NCI-H446 treated with DMSO at 0.1 percent for 48 hours (cell line): Measurements from ENCODE around the gene TAPBPL.

Experiments
- DNase-seq: peaks from one replicate; lab custom pipeline; 2025; lab: John Stamatoyannopoulos, UW

The TAPBPL gene

DNA sequence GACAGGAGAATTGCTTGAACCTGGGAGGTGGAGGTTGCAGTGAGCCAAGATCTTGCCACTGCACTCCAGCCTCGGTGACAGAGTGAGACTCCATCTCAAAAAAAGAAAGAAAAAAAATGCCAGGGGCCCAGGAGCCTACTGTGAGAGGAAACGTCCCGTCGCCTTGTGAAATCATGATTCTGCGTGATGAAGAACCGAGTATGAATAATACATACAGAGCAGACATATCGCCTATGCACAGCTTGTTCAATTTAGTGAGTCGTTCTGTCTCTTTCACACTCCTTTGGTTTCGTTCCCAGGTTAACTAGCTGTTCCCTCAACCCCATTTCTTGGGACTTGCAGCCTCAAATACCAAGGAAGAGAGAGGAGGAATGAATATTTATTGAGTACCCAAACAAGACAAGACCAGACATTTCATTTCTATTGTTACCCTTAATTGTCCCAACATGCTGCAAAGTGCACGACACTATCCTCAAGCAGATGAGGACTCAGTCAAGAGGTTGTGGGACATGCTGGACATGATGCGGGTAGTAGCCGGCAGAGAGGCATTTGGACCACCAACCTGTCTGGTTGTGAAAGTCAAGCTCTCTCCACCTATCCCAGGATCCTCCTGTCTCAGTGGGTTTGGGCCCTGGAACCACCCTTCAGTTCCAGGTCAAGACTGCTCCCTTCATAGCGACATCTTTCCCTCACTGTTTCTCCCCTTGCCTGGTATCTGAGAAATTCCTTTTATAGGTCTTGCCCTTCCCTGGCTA, 15.7 kb upstream of the TAPBPL start:
- no peak for DNase-seq

DNA sequence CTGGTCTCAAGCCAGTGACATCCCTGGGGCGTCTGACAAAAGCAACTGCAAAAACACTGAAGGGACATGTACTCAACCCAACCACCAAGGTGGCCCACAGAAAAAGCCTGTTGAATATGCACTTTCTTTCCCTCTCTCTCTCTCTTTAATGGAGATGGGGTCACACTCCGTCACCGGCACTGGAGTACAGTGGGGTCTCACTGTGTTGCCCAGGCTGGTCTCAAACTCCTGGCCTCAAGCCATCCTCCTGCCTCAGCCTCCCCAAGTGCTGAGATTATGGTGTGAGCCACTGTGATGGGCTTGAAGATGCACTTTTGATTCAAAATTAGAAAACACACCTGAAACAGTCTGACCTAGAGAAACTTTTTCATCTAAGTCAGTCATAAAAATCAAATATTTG, 14.3 kb upstream of the TAPBPL start:
- no peak for DNase-seq

DNA sequence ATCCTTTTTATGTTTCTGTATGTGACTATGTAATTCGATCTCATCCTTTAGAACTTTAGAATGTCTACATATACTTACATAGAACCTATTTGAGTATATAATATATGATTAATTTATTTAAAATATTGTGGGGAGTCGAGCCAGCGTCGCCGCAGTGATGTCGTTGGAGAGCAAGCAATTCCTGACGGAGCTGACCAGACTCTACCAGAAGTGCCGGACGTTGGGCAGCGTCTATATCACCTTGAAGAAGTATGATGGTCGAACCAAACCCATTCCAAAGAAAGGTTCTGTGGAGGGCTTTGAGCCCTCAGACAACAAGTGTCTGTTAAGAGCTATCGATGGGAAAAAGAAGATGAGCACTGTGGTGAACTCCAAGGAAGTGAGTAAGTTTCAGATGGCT, 13.5 kb upstream of the TAPBPL start:
- no peak for DNase-seq

DNA sequence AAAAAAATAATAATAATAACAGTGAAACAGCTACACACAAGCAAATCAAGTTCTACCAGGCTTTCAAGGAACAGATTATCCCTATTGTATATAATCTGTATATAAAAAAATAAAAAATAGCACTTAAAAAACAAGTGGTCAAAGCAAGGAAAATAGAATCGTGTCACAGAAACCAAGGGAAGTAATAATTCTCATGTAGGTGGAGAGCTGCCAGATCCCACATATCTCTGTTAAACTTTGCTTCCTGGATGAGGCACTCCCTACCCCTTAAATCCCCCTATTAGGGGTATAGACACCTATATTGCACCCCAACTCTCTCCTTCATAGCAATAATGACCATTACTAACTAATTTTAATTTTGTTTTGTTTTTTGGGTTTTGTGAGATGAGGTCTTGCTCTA, 11.5 kb upstream of the TAPBPL start:
- DNase-seq: no peak

DNA sequence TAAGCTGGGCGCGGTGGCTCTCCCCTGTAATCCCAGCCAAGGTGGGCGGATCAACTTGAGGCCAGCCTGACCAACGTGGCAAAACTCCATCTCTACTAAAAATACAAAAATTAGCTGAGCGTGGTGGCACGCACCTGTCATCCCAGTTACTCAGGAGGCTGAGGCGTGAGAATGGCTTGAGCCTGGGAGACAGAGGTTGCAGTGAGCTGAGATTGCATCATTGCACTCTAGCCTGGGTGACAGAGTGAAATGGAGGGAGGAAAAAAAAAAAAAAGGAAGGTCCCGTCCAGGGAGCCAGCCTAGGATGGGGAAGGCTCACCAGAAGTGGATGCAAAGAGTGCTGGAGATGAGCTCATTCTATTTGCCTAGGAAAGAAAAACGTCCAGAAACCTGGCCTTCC, 9.0 kb upstream of the TAPBPL start:
- DNase-seq: no peak

DNA sequence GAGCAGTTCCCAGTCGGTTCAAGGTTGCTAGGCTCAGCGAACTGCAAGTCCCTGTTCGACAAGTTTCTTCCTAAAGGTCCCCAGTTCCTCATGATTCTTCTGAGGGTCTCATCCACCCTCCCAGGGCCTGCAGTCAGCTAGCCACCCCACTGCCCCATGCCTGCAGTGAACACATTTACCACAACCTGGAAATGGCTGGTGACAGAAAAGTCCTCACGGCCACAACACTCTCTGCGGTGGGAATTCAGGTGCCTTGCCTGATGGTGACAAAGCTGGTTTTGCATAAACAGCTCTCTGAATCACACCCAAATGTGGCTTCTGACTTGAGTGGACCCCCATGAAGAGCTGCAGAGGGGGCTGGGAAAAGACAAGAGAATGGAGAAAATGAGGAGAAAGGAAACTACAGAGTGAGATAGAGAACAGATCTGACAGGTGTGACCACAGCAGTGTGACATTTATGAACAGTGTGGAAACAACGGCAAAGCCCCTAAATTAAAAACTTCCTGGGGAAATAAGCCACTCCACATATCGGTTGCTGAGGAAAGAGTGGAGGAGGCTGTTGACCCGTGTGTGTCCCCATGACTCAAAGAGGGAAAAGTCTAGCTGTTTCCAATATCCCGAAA, 8.4 kb upstream of the TAPBPL start:
- no peak for DNase-seq

DNA sequence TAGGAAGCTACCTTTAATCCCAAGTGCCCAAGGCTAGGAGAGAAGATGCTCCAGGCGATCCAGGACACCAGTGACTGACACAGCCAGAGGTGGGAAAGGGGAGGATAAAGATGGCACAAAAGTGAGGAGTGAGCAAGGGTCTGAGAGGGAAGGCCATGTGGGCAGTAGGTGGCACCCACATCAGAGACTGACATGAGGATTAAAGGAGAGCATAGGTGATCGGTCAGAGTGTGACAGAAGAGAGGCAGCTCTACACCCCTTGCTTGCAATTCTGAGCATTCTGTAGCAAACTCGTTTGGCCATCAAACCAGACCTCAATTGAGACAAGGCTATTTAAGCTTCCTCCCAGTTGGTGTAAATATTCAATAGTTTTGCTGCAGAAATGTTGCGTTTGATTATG, 7.8 kb upstream of the TAPBPL start:
- DNase-seq: no peak

DNA sequence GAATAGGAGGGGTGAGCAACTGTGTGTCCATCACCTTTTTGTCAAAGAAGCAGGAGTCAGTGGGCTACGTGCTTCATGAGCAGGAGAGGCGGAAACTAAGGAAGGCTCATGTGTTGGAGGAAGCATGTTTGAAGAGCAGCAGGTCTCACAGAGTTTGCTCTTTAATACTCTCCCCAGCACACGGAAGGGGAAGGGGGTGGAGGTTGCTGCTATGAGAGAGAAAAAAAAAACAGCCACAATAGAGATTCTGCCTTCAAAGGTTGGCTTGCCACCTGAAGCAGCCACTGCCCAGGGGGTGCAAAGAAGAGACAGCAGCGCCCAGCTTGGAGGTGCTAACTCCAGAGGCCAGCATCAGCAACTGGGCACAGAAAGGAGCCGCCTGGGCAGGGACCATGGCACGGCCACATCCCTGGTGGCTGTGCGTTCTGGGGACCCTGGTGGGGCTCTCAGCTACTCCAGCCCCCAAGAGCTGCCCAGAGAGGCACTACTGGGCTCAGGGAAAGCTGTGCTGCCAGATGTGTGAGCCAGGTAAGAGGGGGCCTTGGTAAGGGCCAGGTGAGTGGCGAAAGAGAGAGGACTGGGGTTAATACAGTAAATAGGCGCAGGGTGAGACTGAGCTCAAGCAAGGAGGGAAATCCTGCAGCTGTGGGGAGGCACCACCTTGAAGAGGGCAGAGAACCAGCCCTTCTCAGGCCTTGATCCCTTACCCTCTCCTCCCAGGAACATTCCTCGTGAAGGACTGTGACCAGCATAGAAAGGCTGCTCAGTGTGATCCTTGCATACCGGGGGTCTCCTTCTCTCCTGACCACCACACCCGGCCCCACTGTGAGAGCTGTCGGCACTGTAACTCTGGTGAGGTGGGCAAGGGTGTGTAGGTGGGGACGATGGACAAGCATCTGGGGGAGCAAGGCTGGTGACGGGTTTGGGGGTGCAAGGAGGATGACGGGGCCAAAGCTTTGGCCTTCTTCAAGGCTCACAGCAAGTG, 6.8 kb upstream of the TAPBPL start, which contains the start of gene CD27:
Gene CD27, plus strand, starts transcription at position 252 of the 985 bp plus-strand sequence. Its CDS starts 141 bp downstream, at position 393.
- DNase-seq: no peak

DNA sequence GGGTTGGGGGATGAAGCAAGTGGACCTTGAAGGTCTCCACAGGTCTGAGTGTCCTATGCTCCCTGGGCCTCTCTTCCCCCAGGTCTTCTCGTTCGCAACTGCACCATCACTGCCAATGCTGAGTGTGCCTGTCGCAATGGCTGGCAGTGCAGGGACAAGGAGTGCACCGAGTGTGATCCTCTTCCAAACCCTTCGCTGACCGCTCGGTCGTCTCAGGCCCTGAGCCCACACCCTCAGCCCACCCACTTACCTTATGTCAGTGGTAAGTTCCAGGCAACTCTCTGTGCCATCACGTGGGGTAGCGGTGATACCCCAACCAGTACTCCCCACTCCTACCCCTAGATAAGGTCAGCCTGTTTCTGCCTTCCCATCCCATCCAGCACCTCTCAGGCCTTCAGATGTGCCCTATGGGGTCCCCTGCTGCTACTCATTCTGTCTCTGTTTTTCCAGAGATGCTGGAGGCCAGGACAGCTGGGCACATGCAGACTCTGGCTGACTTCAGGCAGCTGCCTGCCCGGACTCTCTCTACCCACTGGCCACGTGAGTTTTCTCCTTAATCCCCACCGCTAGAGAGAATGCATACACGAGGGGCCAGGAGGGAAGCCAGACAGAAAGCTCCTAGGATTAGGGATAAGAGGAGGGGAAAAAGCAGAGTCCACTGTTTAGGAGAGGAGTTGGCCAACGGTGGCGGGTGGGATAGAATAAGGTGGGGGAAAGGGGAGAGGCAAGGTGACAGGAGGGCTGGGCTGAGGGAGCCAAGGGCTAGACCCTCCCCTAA, 1.6 kb upstream of the TAPBPL start:
- DNase-seq: no peak

DNA sequence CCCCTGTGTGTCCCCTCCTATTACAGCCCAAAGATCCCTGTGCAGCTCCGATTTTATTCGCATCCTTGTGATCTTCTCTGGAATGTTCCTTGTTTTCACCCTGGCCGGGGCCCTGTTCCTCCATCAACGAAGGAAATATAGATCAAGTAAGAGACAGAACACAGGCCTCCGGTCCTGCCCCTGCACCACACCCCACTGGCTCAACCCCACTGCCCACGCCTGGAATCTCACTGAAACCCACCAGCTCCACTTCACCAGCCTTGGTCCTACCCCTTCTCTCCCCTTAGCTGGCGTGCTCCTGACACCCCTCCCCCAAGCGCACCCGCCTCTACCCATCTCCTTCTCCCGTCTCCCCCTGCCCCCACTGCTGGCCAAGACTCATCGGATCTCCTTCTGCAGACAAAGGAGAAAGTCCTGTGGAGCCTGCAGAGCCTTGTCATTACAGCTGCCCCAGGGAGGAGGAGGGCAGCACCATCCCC, 934 bp upstream of the TAPBPL start:
- DNase-seq: no peak

DNA sequence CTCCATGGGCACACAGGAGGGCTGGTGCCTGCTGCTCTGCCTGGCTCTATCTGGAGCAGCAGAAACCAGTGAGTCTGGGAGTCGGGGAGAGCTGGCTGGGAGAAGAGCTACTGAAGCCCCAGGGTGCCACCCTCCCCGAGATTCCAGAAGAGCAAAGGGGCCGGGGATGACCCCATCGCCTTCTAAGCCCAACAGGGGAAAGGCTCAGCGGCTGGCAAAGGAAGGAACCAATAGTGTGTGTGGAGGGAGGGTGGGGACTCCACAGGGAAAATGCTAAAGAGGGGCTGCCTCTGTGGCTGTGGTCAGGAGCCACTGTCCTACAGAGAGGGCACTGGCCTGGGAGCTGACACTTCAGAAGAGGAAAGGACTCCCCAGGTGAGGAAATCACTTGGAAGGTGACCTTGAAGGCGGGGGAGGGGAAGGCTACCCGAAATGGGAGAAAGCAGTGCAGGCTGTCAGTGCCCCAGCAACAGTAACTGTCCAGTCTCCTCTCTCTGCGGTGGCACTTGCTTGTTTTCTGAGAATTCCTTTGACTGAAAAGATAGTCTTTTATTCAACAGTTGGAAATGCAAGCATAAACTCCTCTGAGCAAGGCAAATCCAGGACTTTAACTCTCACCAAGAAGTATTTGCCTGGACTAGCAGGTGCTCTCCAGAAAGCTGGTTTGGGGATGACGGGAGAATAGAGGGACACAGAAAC, 552 bp downstream of the TAPBPL start:
- DNase-seq: no peak

DNA sequence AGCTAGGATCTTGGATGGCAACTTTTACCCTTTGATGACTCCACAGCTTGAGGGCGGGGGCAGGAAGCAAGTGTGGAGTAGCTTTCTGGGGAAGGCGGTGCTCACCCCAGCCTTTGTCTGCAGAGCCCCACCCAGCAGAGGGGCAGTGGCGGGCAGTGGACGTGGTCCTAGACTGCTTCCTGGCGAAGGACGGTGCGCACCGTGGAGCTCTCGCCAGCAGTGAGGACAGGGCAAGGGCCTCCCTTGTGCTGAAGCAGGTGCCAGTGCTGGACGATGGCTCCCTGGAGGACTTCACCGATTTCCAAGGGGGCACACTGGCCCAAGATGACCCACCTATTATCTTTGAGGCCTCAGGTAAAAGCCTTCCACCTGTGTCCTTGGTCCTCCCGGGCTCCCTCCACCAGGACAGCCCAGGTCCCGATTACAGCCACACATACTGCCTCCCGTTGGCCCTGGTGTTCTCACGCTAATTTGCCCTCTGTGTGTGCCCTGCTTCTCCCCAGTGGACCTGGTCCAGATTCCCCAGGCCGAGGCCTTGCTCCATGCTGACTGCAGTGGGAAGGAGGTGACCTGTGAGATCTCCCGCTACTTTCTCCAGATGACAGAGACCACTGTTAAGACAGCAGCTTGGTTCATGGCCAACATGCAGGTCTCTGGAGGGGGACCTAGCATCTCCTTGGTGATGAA, 1.2 kb downstream of the TAPBPL start:
- DNase-seq: no peak

DNA sequence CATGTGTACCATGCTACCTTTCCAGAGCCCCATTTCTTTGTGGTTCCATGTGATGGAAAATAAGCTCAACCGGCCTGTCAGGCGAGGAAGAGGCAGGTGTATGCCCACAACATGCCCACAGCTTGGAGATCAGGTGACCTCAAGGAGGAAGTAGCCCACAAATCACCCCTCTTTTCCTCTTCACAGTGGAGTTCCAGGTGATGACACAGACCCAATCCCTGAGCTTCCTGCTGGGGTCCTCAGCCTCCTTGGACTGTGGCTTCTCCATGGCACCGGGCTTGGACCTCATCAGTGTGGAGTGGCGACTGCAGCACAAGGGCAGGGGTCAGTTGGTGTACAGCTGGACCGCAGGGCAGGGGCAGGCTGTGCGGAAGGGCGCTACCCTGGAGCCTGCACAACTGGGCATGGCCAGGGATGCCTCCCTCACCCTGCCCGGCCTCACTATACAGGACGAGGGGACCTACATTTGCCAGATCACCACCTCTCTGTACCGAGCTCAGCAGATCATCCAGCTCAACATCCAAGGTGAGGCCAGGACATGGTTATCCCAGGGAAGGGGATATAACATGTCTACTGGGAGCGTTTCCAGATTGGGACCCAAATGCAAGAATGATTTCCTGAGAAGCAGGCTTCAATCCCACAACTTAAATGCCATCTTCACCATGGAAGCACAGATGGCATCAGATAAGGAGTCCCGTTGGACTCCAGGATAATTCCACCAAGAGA, 5.5 kb downstream of the TAPBPL start:
- no peak for DNase-seq

DNA sequence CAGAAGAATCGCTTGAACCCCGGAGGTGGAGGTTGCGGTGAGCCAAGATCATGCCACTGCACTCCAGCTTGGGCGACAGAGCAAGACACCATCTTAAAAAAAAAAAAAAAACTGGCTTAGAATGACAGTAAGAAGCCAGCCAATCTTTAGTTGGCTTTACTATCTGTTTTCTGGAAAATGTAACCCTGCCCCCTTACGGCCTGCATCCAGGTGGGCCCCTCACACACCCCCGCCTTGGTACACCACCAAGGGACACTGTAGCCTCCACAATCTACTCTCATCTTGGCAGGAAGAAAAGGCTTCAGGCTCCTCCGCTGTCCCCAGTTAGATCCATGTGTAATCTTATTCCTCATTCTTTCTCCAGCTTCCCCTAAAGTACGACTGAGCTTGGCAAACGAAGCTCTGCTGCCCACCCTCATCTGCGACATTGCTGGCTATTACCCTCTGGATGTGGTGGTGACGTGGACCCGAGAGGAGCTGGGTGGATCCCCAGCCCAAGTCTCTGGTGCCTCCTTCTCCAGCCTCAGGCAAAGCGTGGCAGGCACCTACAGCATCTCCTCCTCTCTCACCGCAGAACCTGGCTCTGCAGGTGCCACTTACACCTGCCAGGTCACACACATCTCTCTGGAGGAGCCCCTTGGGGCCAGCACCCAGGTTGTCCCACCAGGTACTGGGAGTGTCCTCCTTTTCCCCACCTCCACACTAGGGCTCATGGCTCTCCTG, 6.6 kb downstream of the TAPBPL start:
- DNase-seq: no peak

DNA sequence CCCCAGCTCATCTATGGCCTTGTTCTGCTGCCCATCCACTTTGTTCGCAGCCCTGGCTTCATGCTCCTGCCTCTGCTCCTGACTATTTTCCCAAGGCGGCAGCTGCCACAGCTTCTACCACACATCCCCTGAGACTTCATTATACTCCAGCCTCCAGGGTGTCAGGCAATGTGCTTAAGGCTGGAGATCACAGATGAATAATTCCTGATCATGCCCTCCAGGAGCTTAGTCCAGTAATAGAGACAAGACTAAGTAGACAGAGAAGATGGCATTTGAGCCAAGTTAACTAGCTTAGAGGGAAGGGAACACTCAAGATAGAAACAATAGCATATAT, 7.1 kb downstream of the TAPBPL start:
- no peak for DNase-seq

DNA sequence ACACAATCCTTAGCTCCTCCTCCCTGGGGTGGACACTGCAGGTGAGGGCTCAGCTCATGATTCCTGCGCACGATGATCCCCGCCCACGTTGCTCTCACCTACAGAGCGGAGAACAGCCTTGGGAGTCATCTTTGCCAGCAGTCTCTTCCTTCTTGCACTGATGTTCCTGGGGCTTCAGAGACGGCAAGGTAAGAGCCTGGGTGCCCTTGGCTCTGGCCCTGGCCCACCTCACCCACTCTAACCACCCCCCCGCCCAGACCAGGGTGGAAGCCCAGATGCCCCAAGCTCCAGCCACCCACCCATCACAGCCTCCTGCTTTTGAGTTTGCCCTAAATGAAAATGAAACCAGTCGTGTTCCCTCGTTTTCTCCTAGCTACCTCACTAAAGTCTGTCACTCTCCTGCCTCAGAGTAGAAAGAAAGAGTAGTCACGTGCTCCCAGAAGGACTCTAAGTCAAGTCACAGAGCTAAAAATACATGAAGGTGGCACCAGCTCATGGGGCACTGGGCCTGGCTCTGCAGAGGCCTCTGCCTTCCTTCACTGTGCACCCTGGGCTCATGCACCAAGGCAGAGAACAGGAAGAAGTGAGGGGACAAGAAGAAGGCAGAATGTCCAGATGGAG, 9.0 kb downstream of the TAPBPL start:
- no peak for DNase-seq

DNA sequence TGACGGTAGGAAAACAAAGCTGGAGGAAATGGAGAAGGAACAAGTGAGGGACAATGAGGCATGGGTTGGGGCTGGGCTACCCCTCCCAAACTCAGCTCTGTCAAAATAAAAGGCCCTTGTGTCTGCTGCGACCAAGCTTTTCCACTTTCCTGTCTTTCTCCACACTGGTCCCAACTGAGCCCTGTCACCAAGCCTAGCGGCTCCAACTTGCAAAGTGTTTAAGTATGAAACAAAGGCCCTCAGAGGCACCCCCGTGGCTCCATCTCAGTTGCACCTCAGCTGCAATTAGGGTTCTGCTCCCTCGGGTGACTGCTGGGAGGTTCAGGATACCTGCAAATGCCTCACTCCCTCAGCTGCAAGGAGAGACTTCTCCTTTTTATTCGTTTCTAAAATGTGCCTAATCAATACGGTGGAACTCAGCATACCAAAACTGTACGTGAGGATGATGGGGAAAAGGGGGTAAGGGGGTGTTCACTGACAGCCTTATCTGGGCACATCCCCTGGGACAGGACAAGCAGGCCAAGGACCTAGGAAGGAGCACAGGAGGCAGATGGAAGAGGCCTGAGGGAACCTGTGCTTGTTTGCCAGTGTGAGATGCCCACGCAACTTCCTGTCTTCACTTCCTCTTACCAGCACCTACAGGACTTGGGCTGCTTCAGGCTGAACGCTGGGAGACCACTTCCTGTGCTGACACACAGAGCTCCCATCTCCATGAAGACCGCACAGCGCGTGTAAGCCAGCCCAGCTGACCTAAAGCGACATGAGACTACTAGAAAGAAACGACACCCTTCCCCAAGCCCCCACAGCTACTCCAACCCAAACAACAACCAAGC, 9.8 kb downstream of the TAPBPL start:
- DNase-seq: no peak
